Activated naive CD4-positive, alpha-beta T cell treated with anti-CD3 and anti-CD28 coated beads for 36 hours (primary cell): ENCODE results near the gene VWF. TPM values are rescaled to one million over a fixed set of nuclear protein-coding genes. Genes with fewer than 3 reads are reported as not detected.
"Not testable (repeated sequence)": the region's sequence is repeated elsewhere in the genome, so short reads cannot be mapped to it uniquely, and the experiment has no call there.

ENCODE experiments used
- CTCF ChIA-PET: fragments of 350-600 bp; sonication (Branson Sonifier 250); formaldehyde crosslinking; loops from one replicate; lab custom pipeline; 2021; ENCODE audit warnings: antibody characterized with exemption; lab: Charles Lee
- DNase-seq: peaks from one replicate; pipeline ENCODE4 v3.0.0-alpha.2; 2020
- H3K27ac Mint-ChIP-seq: one replicate; pipeline ENCODE4 v1.8.0; 2021; ENCODE audit warnings: mild to moderate bottlenecking, mixed read lengths
- H3K27me3 Mint-ChIP-seq: one replicate; pipeline ENCODE4 v1.8.0; 2021; ENCODE audit warnings: low read depth, mixed read lengths
- H3K36me3 Mint-ChIP-seq: one replicate; pipeline ENCODE4 v1.8.0; 2021; ENCODE audit warnings: low read depth, mixed read lengths
- H3K4me1 Mint-ChIP-seq: one replicate; pipeline ENCODE4 v1.8.0; 2021; ENCODE audit warnings: low read depth, mixed read lengths
- H3K4me3 Mint-ChIP-seq: one replicate; pipeline ENCODE4 v1.8.0; 2021; ENCODE audit warnings: mild to moderate bottlenecking, moderate library complexity, mixed read lengths
- H3K9me3 Mint-ChIP-seq: one replicate; pipeline ENCODE4 v1.8.0; 2021; ENCODE audit warnings: mixed read lengths
- intact Hi-C: fragments of 100-400 bp; cut with micrococcal nuclease; formaldehyde crosslinking; loops from one replicate; pipeline ENCODE4 v1.15.1; 2023
- total RNA-seq, 2 experiments: library from RNA; stranded (reverse); gene quantifications; one replicate each; pipeline ENCODE4 v1.2.3, GENCODE V29; 2021

The VWF gene
- total RNA-seq, 2 experiments from 2014 or later, result not detected

GRCh38 chr12:6141731-6142367 is 17.4 kb upstream of the VWF start:
- not testable (repeated sequence) for H3K27me3 Mint-ChIP-seq, H3K36me3 Mint-ChIP-seq, H3K4me3 Mint-ChIP-seq, H3K9me3 Mint-ChIP-seq
- Mint-ChIP-seq H3K27ac (peak overlapping the region; percentile 94), H3K4me1 (peaks cover 48% of the 10 kb centered on the region)
- peak; percentile 52 for DNase-seq
- CTCF ChIA-PET, result interaction anchor here (0.8 to 1.9 kb wide), 7 partner anchors 23 to 153 kb away, joined by 3 to 5 read pairs (median 4); no protein-coding TSS in a partner anchor
- intact Hi-C loops, result loop anchor here (1.0 to 5.0 kb wide), 2 partner anchors 25 to 70 kb away; no protein-coding TSS in a partner anchor

- CTCF ChIA-PET, result interaction anchor here (0.6 to 1.9 kb wide), 7 partner anchors 14 to 152 kb away, joined by 3 to 5 read pairs (median 4); no protein-coding TSS in a partner anchor
- no peaks in the 10 kb centered on the region for H3K36me3 Mint-ChIP-seq
- peak; percentile 63 for DNase-seq
- H3K4me1 Mint-ChIP-seq, result peaks cover 48% of the 10 kb centered on the region
- H3K27ac Mint-ChIP-seq, result peak overlapping the region; percentile 94
- no peaks in the 10 kb centered on the region for H3K27me3 Mint-ChIP-seq
- H3K4me3 Mint-ChIP-seq, result peak overlapping the region; percentile 47
- intact Hi-C loops, result loop anchor here (1.0 to 5.0 kb wide), 2 partner anchors 26 to 69 kb away; no protein-coding TSS in a partner anchor
- no peaks in the 10 kb centered on the region for H3K9me3 Mint-ChIP-seq
Observed at GRCh38 chr12:6140651-6141447, 16.4 kb upstream of the VWF start.

GRCh38 chr12:6135071-6135470 is 10.6 kb upstream of the VWF start:
- H3K4me3 Mint-ChIP-seq, result no peak overlapping the region
- H3K4me1 Mint-ChIP-seq, result peaks cover 14% of the 10 kb centered on the region
- no peaks in the 10 kb centered on the region for H3K27me3 Mint-ChIP-seq
- no peaks in the 10 kb centered on the region for H3K9me3 Mint-ChIP-seq
- no peak for DNase-seq
- H3K27ac Mint-ChIP-seq, result no peak overlapping the region
- CTCF ChIA-PET, result interaction anchor here (1.0 kb wide), 1 partner anchor 61 kb away, joined by 8 read pairs; no protein-coding TSS in a partner anchor
- H3K36me3 Mint-ChIP-seq, result no peaks in the 10 kb centered on the region
- intact Hi-C loops, result no loop called here

- CTCF ChIA-PET, result interaction anchor here (1.4 kb wide), 1 partner anchor 151 kb away, joined by 3 read pairs; no protein-coding TSS in a partner anchor
- peaks cover 4% of the 10 kb centered on the region for H3K4me1 Mint-ChIP-seq
- no peak for DNase-seq
Observed at GRCh38 chr12:6133642-6134041, 9.2 kb upstream of the VWF start.

GRCh38 chr12:6132496-6132895 is 8.0 kb upstream of the VWF start:
- Mint-ChIP-seq H3K27ac (no peak overlapping the region), H3K9me3 (no peaks in the 10 kb centered on the region), H3K4me1 (no peaks in the 10 kb centered on the region), H3K4me3 (no peak overlapping the region), H3K36me3 (no peaks in the 10 kb centered on the region), H3K27me3 (no peaks in the 10 kb centered on the region)
- CTCF ChIA-PET, result interaction anchor here (1.4 kb wide), 1 partner anchor 152 kb away, joined by 3 read pairs; no protein-coding TSS in a partner anchor
- intact Hi-C loops, result no loop called here
- no peak for DNase-seq

More at GRCh38 chr12:6133642-6134041, 9.2 kb upstream of the VWF start:
- Mint-ChIP-seq H3K27ac (no peak overlapping the region), H3K36me3 (no peaks in the 10 kb centered on the region), H3K27me3 (no peaks in the 10 kb centered on the region), H3K4me3 (no peak overlapping the region), H3K9me3 (no peaks in the 10 kb centered on the region)
- intact Hi-C loops, result no loop called here

DNA sequence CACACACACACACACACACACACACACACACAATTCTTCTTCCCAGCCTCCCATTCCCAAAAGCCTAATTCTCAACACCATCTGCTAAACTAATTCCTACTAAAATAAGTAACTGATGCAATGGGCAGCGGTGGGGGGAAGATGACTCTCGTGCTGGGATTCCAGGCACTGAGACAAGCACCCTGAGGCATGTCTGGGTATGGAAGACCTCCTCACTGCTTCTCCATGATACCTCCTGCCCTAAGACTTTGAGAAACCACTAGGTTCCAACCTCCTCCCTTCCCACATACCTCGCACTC is 789 bp upstream of the VWF start:
- Mint-ChIP-seq H3K36me3 (no peaks in the 10 kb centered on the region), H3K4me3 (no peak overlapping the region), H3K27ac (no peak overlapping the region), H3K4me1 (no peaks in the 10 kb centered on the region), H3K9me3 (no peaks in the 10 kb centered on the region), H3K27me3 (no peaks in the 10 kb centered on the region)
- CTCF ChIA-PET, result no interaction called here
- intact Hi-C loops, result no loop called here
- DNase-seq, result no peak

- Mint-ChIP-seq H3K27ac (no peak overlapping the region), H3K27me3 (no peaks in the 10 kb centered on the region), H3K4me1 (no peaks in the 10 kb centered on the region), H3K36me3 (no peaks in the 10 kb centered on the region), H3K4me3 (no peak overlapping the region), H3K9me3 (no peaks in the 10 kb centered on the region)
- CTCF ChIA-PET, result interaction anchor here (1.5 kb wide), 1 partner anchor 72 kb away, joined by 3 read pairs; no protein-coding TSS in a partner anchor
- intact Hi-C loops, result no loop called here
- DNase-seq, result no peak
Observed at GRCh38 chr12:6123258-6123657, 1.2 kb downstream of the VWF start.

GRCh38 chr12:6122201-6122600 is 2.3 kb downstream of the VWF start:
- intact Hi-C loops, result no loop called here
- Mint-ChIP-seq H3K9me3 (no peaks in the 10 kb centered on the region), H3K4me3 (no peak overlapping the region), H3K4me1 (no peaks in the 10 kb centered on the region), H3K36me3 (no peaks in the 10 kb centered on the region), H3K27ac (no peak overlapping the region), H3K27me3 (no peaks in the 10 kb centered on the region)
- DNase-seq, result no peak
- CTCF ChIA-PET, result no interaction called here

GRCh38 chr12:6120796-6121473 is 3.5 kb downstream of the VWF start:
- Mint-ChIP-seq H3K9me3 (no peaks in the 10 kb centered on the region), H3K4me3 (no peak overlapping the region), H3K27me3 (no peaks in the 10 kb centered on the region), H3K4me1 (no peaks in the 10 kb centered on the region), H3K27ac (no peak overlapping the region), H3K36me3 (no peaks in the 10 kb centered on the region)
- CTCF ChIA-PET, result no interaction called here
- intact Hi-C loops, result no loop called here
- DNase-seq, result no peak

DNA sequence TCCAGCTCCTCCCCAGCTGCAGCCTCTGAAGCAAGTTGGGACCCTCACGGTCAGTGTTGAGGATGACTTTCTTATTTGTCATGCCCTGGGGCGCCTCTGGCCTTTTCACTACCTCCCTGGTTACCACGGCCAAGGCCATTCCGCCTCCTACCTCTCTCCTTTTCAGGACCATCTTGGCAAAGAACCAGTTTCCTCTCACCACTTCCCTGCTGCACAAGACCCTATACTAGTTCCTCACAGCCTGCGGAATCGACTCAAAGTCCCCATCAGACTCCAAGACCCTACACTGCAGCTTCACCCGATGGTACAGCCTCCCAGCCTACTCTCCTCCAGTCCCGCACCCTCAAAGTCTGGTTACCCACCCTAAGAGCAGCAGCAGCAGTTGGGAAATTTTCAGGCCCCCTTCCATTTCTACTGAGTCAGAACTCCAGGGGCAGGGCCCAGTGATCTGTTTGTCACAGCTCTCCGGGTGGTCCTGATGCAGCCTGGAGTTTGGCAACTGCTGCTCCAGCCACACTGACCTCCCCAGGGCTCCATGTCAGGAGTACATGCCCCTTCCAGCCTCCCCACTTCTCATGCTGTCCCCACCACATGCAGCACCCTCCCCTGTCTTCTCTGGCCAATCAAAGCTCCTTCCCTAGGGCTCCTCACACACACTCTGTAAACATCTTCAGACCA is 5.4 kb downstream of the VWF start:
- intact Hi-C loops, result no loop called here
- no peak for DNase-seq
- Mint-ChIP-seq H3K4me3 (no peak overlapping the region), H3K27ac (no peak overlapping the region), H3K36me3 (no peaks in the 10 kb centered on the region), H3K9me3 (no peaks in the 10 kb centered on the region), H3K27me3 (no peaks in the 10 kb centered on the region), H3K4me1 (no peaks in the 10 kb centered on the region)
- CTCF ChIA-PET, result interaction anchor here (0.9 to 1.6 kb wide), 3 partner anchors 11 to 81 kb away, joined by 3 to 5 read pairs (median 3); no protein-coding TSS in a partner anchor

GRCh38 chr12:6116471-6117021 is 7.9 kb downstream of the VWF start:
- no peaks in the 10 kb centered on the region for H3K36me3 Mint-ChIP-seq
- intact Hi-C loops, result no loop called here
- H3K9me3 Mint-ChIP-seq, result no peaks in the 10 kb centered on the region
- H3K27ac Mint-ChIP-seq, result no peak overlapping the region
- CTCF ChIA-PET, result no interaction called here
- no peaks in the 10 kb centered on the region for H3K4me1 Mint-ChIP-seq
- no peak for DNase-seq
- no peaks in the 10 kb centered on the region for H3K27me3 Mint-ChIP-seq
- H3K4me3 Mint-ChIP-seq, result no peak overlapping the region
